ENCODE results near the gene ADAMTSL1. TPM values are rescaled to one million over a fixed set of nuclear protein-coding genes. Genes with fewer than 3 reads are reported as not detected.
A peak's percentile ranks its signal among the peaks of the same experiment; 100 is the strongest.

ADAMTSL1 gene
- total and polyA plus RNA-seq, 2 of the 8 experiments (the other 6 are each of a cell fraction or from before 2014, with no cell fraction given): 0.84 to 1.1 TPM

GRCh38 chr9:18564018-18564880 lies 90.3 kb downstream of the ADAMTSL1 start:
- Histone ChIP-seq H3K56ac (replicated peaks; ENCODE audit: insufficient read length, low read depth, low read length) (no peak overlapping the region), H3K9me3 (ENCODE audit: insufficient read depth in 2 of 2, low read depth in 1 of 2, low read length in 1 of 2) (no peaks in the 10 kb centered on the region), H2BK12ac (ENCODE audit: low read depth, low read length) (no peak overlapping the region), H4K5ac (ENCODE audit: insufficient read length, low read depth, low read length) (no peak overlapping the region), H2AK5ac (ENCODE audit: low read depth, low read length) (no peak overlapping the region), H2AFZ (ENCODE audit: low read length) (no peak overlapping the region), H4K20me1 (replicated peaks in 1 of 2; ENCODE audit: control insufficient read depth in 1 of 2, insufficient read depth in 2 of 2, low read length in 2 of 2) (no peaks in the 10 kb centered on the region), H3K36me3 (ENCODE audit: control insufficient read depth in 2 of 4, insufficient read depth in 4 of 4, low read length in 3 of 4) (no peaks in the 10 kb centered on the region), H3K4ac (replicated peaks; ENCODE audit: insufficient read length, low read depth, low read length) (no peak overlapping the region), H3K79me2 (ENCODE audit: control insufficient read depth in 1 of 2, insufficient read depth in 2 of 2, low read length in 2 of 2) (no peaks in the 10 kb centered on the region), H3K4me2 (ENCODE audit: insufficient read depth in 1 of 2, low read depth in 2 of 2, low read length in 2 of 2) (no peak overlapping the region), H2BK20ac (ENCODE audit: low read length) (no peak overlapping the region), H2BK120ac (replicated peaks; ENCODE audit: low read depth, low read length) (no peak overlapping the region), H3K9ac (replicated peaks in 1 of 4; ENCODE audit: extremely low read depth in 1 of 4, low read depth in 3 of 4, low read length in 3 of 4) (no peak overlapping the region), H4K91ac (replicated peaks; ENCODE audit: insufficient read length, low read length) (peak overlapping the region; percentile 39), H4K8ac (ENCODE audit: extremely low read depth, insufficient read depth, low read length) (no peak overlapping the region), H3K4me1 (replicated peaks in 1 of 4; ENCODE audit: control insufficient read depth in 3 of 4, insufficient read depth in 4 of 4, low read length in 3 of 4) (no peaks in the 10 kb centered on the region), H2BK5ac (ENCODE audit: low read depth, low read length) (no peak overlapping the region), H3K79me1 (ENCODE audit: low read depth, low read length) (no peaks in the 10 kb centered on the region), H3K4me3 (ENCODE audit: extremely low read depth in 1 of 4, insufficient read depth in 2 of 4, low read depth in 3 of 4, low read length in 4 of 4) (no peak overlapping the region), H3K18ac (ENCODE audit: extremely low read depth, low read length) (no peak overlapping the region), H3K23me2 (ENCODE audit: low read depth, low read length) (no peaks in the 10 kb centered on the region), H3K27ac (ENCODE audit: low read depth, low read length) (no peak overlapping the region), H3K27me3 (replicated peaks in 1 of 4; ENCODE audit: control insufficient read depth in 3 of 4, extremely low read depth in 1 of 4, insufficient read depth in 3 of 4, low read length in 3 of 4) (no peaks in the 10 kb centered on the region), H3K23ac (ENCODE audit: insufficient read length) (no peak overlapping the region), H2BK15ac (ENCODE audit: low read length) (no peak overlapping the region), H3K14ac (ENCODE audit: insufficient read length) (no peak overlapping the region)
- ChIA-PET POLR2A (ENCODE audit: partially characterized antibody) (no interaction called here), CTCF (ENCODE audit: partially characterized antibody) (interaction anchor here (1.1 kb wide), 1 partner anchor 121 kb away, joined by 3 read pairs; no protein-coding TSS in a partner anchor)
- WGBS, 2 experiments (ENCODE audit: extremely low coverage in 1 of 2, insufficient coverage in 1 of 2, insufficient read length in 1 of 2, insufficient replicate concordance in 2 of 2, low coverage in 1 of 2, low lambda C conversion rate in 2 of 2, missing lambda C conversion rate in 1 of 2): 93% methylated on average over 14 of the region's 15 CpGs; no CpG with 5 or more reads in 1 of the 2 experiments
- FAIRE-seq: no peak
- no peak for DNase-seq (ENCODE audit: low read depth in 1 of 2, low spot score in 2 of 2)
- TF ChIP-seq BCL11A (IDR thresholded peaks at IDR 0.05; ENCODE audit: low read depth in 2 of 2, low read length in 2 of 2) (no peak), TAF1 (IDR thresholded peaks at IDR 0.05; ENCODE audit: low read depth, low read length) (no peak), RAD21 (IDR thresholded peaks at IDR 0.05 in 1 of 2, conservative IDR thresholded peaks at IDR 0.05 in 1 of 2; ENCODE audit: low read depth in 2 of 2, low read length in 2 of 2) (no peak), CBX8 (IDR thresholded peaks at IDR 0.05; ENCODE audit: borderline replicate concordance, low read depth, low read length) (no peak), CREB1 (IDR thresholded peaks at IDR 0.05) (no peak), SIX5 (IDR thresholded peaks at IDR 0.05; ENCODE audit: low read depth, low read length) (no peak), MAX (IDR thresholded peaks at IDR 0.05) (no peak), NRF1 (IDR thresholded peaks at IDR 0.05; ENCODE audit: low read depth, low read length) (no peak), EP300 (IDR thresholded peaks at IDR 0.05; ENCODE audit: borderline replicate concordance in 1 of 2, low read depth in 2 of 2, low read length in 2 of 2) (no peak), BACH1 (IDR thresholded peaks at IDR 0.05; ENCODE audit: low read length) (no peak), ATF2 (IDR thresholded peaks at IDR 0.05; ENCODE audit: low read length) (no peak)

All from H1 (cell line).